ENCODE measurements around the gene FETUB. TPM values are rescaled to one million over a fixed set of nuclear protein-coding genes. Genes with fewer than 3 reads are reported as not detected.

The FETUB gene
- total RNA-seq, 1 experiment from 2014 or later: not detected

GRCh38 chr3:186598108-186598784, 42.0 kb upstream of the FETUB start:
- ChIA-PET POLR2A (interaction anchor here (0.6 to 1.4 kb wide), 2 partner anchors 28 to 142 kb away, joined by 3 to 7 read pairs; partner anchors contain the start of gene DNAJB11), CTCF (interaction anchor here (0.8 kb wide), 1 partner anchor 16 kb away, joined by 4 read pairs; no protein-coding TSS in a partner anchor)
- no TSS peak for BruUV-seq (replicated peaks)
- H3K4me3 Mint-ChIP-seq (ENCODE audit: unreplicated experiment): peak overlapping the region; percentile 8
- peak in 1 of 2 experiments; percentile 33 for DNase-seq
- Histone ChIP-seq H3K4me3 (ENCODE audit: low read depth, low read length) (no peak overlapping the region), H3K27me3 (replicated peaks; ENCODE audit: control insufficient read depth, insufficient read depth, low read length) (no peaks in the 10 kb centered on the region), H3K9me3 (no peaks in the 10 kb centered on the region), H3K36me3 (ENCODE audit: control insufficient read depth, insufficient read depth, low read length) (no peaks in the 10 kb centered on the region), H3K4me1 (peaks cover 75% of the 10 kb centered on the region)
- peak overlapping the region; percentile 96 for H3K27ac Mint-ChIP-seq (ENCODE audit: unreplicated experiment)
- peaks cover 18% of the 10 kb centered on the region for H3K36me3 Mint-ChIP-seq (ENCODE audit: insufficient read depth, unreplicated experiment)
- no peak for TF ChIP-seq CTCF (IDR thresholded peaks at IDR 0.05; ENCODE audit: insufficient read depth in 1 of 2, low read depth in 1 of 2, low read length in 1 of 2, severe bottlenecking in 1 of 2, unreplicated experiment in 1 of 2)
- no peaks in the 10 kb centered on the region for H3K9me3 Mint-ChIP-seq (ENCODE audit: unreplicated experiment)
- H3K27me3 Mint-ChIP-seq (ENCODE audit: insufficient read depth, unreplicated experiment): no peaks in the 10 kb centered on the region
- H3K4me1 Mint-ChIP-seq (ENCODE audit: low read depth, unreplicated experiment): peaks cover 67% of the 10 kb centered on the region
- intact Hi-C loops (cut with micrococcal nuclease; ENCODE audit: unreplicated experiment): no loop called here

DNA sequence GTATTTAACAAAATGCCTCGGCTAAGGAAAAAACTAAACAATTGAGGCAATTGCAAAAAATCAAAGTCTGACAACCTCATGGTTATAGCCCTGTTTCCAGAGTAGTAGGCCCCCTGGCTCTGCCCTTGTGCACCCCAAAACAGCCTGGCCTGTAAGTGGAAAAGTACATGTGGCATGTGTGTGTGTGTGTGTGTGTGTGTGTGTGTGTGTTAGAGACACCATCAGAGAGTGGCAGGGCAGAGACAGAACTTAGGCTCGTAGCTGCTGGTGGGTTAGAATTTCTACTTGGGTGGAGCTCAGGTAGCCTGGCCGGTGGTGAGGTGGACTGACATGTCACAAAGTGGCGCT, 41.4 kb upstream of the FETUB start:
- POLR2A ChIA-PET: interaction anchor here (0.6 to 1.4 kb wide), 3 partner anchors 16 to 142 kb away, joined by 3 to 7 read pairs (median 4); partner anchors contain the start of gene DNAJB11
- CTCF ChIA-PET: interaction anchor here (0.8 to 0.9 kb wide), 2 partner anchors 16 to 18 kb away, joined by 4 to 5 read pairs; no protein-coding TSS in a partner anchor
- Histone ChIP-seq H3K4me1 (peaks cover 75% of the 10 kb centered on the region), H3K36me3 (ENCODE audit: control insufficient read depth, insufficient read depth, low read length) (no peaks in the 10 kb centered on the region), H3K9me3 (no peaks in the 10 kb centered on the region), H3K4me3 (ENCODE audit: low read depth, low read length) (no peak overlapping the region), H3K27me3 (replicated peaks; ENCODE audit: control insufficient read depth, insufficient read depth, low read length) (no peaks in the 10 kb centered on the region)
- no peak for DNase-seq
- TSS peak; percentile 96 for BruUV-seq (replicated peaks)
- Mint-ChIP-seq H3K4me1 (ENCODE audit: low read depth, unreplicated experiment) (peaks cover 68% of the 10 kb centered on the region), H3K36me3 (ENCODE audit: insufficient read depth, unreplicated experiment) (peaks cover 20% of the 10 kb centered on the region), H3K9me3 (ENCODE audit: unreplicated experiment) (no peaks in the 10 kb centered on the region), H3K27ac (ENCODE audit: unreplicated experiment) (peak overlapping the region; percentile 96), H3K4me3 (ENCODE audit: unreplicated experiment) (peak overlapping the region; percentile 50), H3K27me3 (ENCODE audit: insufficient read depth, unreplicated experiment) (no peaks in the 10 kb centered on the region)
- intact Hi-C loops (cut with micrococcal nuclease; ENCODE audit: unreplicated experiment): loop anchor here (1.0 kb wide), 2 partner anchors 8 to 14 kb away; no protein-coding TSS in a partner anchor
- TF ChIP-seq CTCF (IDR thresholded peaks at IDR 0.05; ENCODE audit: insufficient read depth in 1 of 2, low read depth in 1 of 2, low read length in 1 of 2, severe bottlenecking in 1 of 2, unreplicated experiment in 1 of 2): no peak

DNA sequence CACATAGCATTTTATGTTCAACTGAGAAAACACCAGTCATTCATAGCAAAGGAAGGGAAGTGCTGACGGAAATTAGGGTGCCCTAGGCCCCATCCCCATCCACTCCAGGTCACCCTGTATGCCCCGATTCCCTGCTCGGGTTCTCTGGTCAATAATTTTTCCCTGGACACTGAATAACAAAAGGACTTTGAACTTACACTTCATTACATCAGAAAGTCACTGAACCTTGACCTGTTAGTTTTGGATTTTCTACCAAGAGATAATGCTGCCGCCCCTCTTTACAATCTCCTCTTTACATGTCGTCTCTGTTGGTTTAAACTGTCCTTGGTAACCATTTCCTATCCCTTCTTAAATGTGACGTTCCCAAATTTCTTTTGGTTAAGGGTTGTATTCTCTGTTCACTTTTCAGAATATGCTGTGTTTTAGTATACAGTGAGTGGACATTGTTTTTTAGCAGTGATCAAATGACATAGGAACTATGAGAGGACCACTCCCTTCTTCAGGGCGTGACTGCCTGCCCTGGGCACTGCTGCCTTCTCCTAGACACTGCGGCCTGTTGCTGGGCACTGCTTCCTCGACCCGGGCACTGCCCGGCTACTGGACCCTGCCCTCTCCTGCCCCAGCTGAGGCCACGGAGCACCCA, 40.9 kb upstream of the FETUB start:
- Histone ChIP-seq H3K9me3 (no peaks in the 10 kb centered on the region), H3K4me3 (ENCODE audit: low read depth, low read length) (no peak overlapping the region), H3K36me3 (ENCODE audit: control insufficient read depth, insufficient read depth, low read length) (no peaks in the 10 kb centered on the region), H3K27me3 (replicated peaks; ENCODE audit: control insufficient read depth, insufficient read depth, low read length) (no peaks in the 10 kb centered on the region), H3K4me1 (peaks cover 75% of the 10 kb centered on the region)
- ChIA-PET POLR2A (interaction anchor here (0.6 to 1.4 kb wide), 3 partner anchors 16 to 29 kb away, joined by 4 to 7 read pairs (median 4); partner anchors contain the start of gene DNAJB11), CTCF (interaction anchor here (0.8 to 0.9 kb wide), 2 partner anchors 15 to 18 kb away, joined by 4 to 5 read pairs; no protein-coding TSS in a partner anchor)
- no TSS peak for BruUV-seq (replicated peaks)
- TF ChIP-seq CTCF (IDR thresholded peaks at IDR 0.05; ENCODE audit: insufficient read depth in 1 of 2, low read depth in 1 of 2, low read length in 1 of 2, severe bottlenecking in 1 of 2, unreplicated experiment in 1 of 2): no peak
- H3K4me3 Mint-ChIP-seq (ENCODE audit: unreplicated experiment): peak overlapping the region; percentile 50
- peaks cover 20% of the 10 kb centered on the region for H3K36me3 Mint-ChIP-seq (ENCODE audit: insufficient read depth, unreplicated experiment)
- no peaks in the 10 kb centered on the region for H3K27me3 Mint-ChIP-seq (ENCODE audit: insufficient read depth, unreplicated experiment)
- peak in 1 of 2 experiments; percentile 60 for DNase-seq
- peak overlapping the region; percentile 96 for H3K27ac Mint-ChIP-seq (ENCODE audit: unreplicated experiment)
- intact Hi-C loops (cut with micrococcal nuclease; ENCODE audit: unreplicated experiment): loop anchor here (1.0 kb wide), 2 partner anchors 9 to 13 kb away; no protein-coding TSS in a partner anchor
- H3K4me1 Mint-ChIP-seq (ENCODE audit: low read depth, unreplicated experiment): peaks cover 70% of the 10 kb centered on the region
- H3K9me3 Mint-ChIP-seq (ENCODE audit: unreplicated experiment): no peaks in the 10 kb centered on the region
